Fibroblast of lung (primary cell): Measurements from ENCODE around the gene CALHM5. TPM values are rescaled to one million over a fixed set of nuclear protein-coding genes. Genes with fewer than 3 reads are reported as not detected.

Source experiments
- DNase-seq, 2 donors: peaks; one replicate each; pipeline versions ENCODE4 v3.0.0 to v3.0.0-alpha.2; 2010; ENCODE audit warnings: low read depth in 2 of 2
- H2AFZ ChIP-seq: 2 replicates; pipeline ENCODE4 v1.5.1; 2012; ENCODE audit warnings: low read length, control low read depth, inconsistent platforms
- H3K27ac ChIP-seq: 2 replicates; pipeline ENCODE4 v1.5.1; 2011; ENCODE audit warnings: low read length, control low read depth; ENCODE audit not compliant: insufficient read depth
- H3K27me3 ChIP-seq: 2 replicates; pipeline ENCODE4 v1.5.1; 2011; ENCODE audit warnings: mild to moderate bottlenecking, low read length; ENCODE audit not compliant: control insufficient read depth, insufficient read depth
- H3K36me3 ChIP-seq: 2 replicates; pipeline ENCODE4 v1.5.1; 2011; ENCODE audit warnings: low read length; ENCODE audit not compliant: control insufficient read depth, insufficient read depth
- H3K4me1 ChIP-seq: 2 replicates; pipeline ENCODE4 v1.5.1; 2011; ENCODE audit warnings: low read length; ENCODE audit not compliant: control insufficient read depth, insufficient read depth; ENCODE audit errors: extremely low read depth
- H3K4me2 ChIP-seq: 2 replicates; pipeline ENCODE4 v1.5.1; 2011; ENCODE audit warnings: low read length, control low read depth; ENCODE audit not compliant: insufficient read depth; ENCODE audit errors: extremely low read depth
- H3K4me3 ChIP-seq, 4 experiments: fragments of 200-600 bp in 1 of 4; sonication (generic) in 1 of 4; replicated peaks in 1 of 4; 2 replicates each; pipeline ENCODE4 v1.5.1; 2011 to 2016; ENCODE audit warnings: low read length in 4 of 4, low read depth in 3 of 4, mild to moderate bottlenecking in 3 of 4, control low read depth in 2 of 4, inconsistent platforms in 1 of 4, mixed read lengths in 1 of 4; ENCODE audit not compliant: insufficient read depth in 1 of 4; ENCODE audit errors: control extremely low read depth in 1 of 4
- H3K79me2 ChIP-seq: 2 replicates; pipeline ENCODE4 v1.5.1; 2012; ENCODE audit warnings: mild to moderate bottlenecking, low read length, inconsistent platforms; ENCODE audit not compliant: control insufficient read depth, insufficient read depth
- H3K9ac ChIP-seq: 2 replicates; pipeline ENCODE4 v1.5.1; 2011; ENCODE audit warnings: mild to moderate bottlenecking, low read length, control low read depth; ENCODE audit not compliant: insufficient read depth
- H3K9me3 ChIP-seq: 2 replicates; pipeline ENCODE4 v1.5.1; 2012; ENCODE audit warnings: low read depth, low read length; ENCODE audit not compliant: control insufficient read depth, insufficient read depth
- H4K20me1 ChIP-seq: 2 replicates; pipeline ENCODE4 v1.5.1; 2011; ENCODE audit warnings: low read length; ENCODE audit not compliant: control insufficient read depth, insufficient read depth; ENCODE audit errors: extremely low read depth
- EZH2 ChIP-seq: IDR thresholded peaks from 2 replicates; pipeline ENCODE4 v1.5.1; 2012; ENCODE audit warnings: low read length, control low read depth, mild to moderate bottlenecking; ENCODE audit errors: missing control alignments
- polyA plus RNA-seq, 2 donors: library from polyadenylated mRNA; depleted of rRNA in 1 of 2; stranded (reverse) in 1 of 2; unstranded in 1 of 2; fragments of >200 nt; gene quantifications; 2 replicates each; pipeline ENCODE4 v1.2.1, GENCODE V29; 2011 to 2012; ENCODE audit warnings: missing spikeins in 1 of 2
- total RNA-seq: library from RNA; depleted of rRNA; stranded (reverse); fragments of >200 nt; gene quantifications from 2 replicates; pipeline ENCODE4 v1.2.1, GENCODE V29; 2014
- TF ChIP-seq, protein P1 (sequence below), 2 donors: IDR thresholded peaks in 1 of 2; conservative IDR thresholded peaks in 1 of 2; 1 replicate in 1 of 2; 2 replicates in 1 of 2; pipeline ENCODE4 v1.5.1; 2011 to 2012; ENCODE audit warnings: low read length in 2 of 2, control low read depth in 1 of 2, inconsistent platforms in 1 of 2, low read depth in 1 of 2, mild to moderate bottlenecking in 1 of 2

The CALHM5 gene
- total and polyA plus RNA-seq, 2 donors (not counting 1 experiment from before 2014, with no cell fraction given), result 4.1 to 8.3 TPM

DNA sequence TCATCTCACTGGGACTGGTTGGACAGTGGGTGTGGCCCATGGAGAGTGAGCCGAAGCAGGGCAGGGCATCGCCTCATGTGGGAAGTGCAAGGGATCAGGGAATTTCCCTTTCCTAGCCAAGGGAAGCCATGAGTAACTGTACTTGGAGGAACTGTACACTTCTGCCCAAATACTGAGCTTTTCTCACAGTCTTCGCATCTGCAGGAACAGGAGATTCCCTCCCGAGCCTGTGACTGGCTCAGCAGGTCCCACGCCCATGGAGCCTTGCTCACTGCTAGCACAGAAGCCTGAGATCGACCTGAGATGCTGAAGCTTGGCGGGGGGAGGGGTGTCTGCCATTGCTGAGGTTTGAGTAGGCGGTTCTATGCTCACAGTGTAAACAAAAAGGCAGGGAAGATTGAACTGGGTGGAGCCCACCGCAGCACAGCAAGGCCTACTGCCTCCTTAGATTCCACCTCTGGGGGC lies 10.4 kb upstream of the CALHM5 start:
- Histone ChIP-seq H3K79me2 (no peaks in the 10 kb centered on the region), H3K4me1 (no peaks in the 10 kb centered on the region), H3K9ac (no peak overlapping the region), H3K27me3 (no peaks in the 10 kb centered on the region), H2AFZ (no peak overlapping the region), H3K4me2 (no peak overlapping the region), H4K20me1 (no peaks in the 10 kb centered on the region), H3K27ac (no peak overlapping the region), H3K9me3 (no peaks in the 10 kb centered on the region), H3K36me3 (no peaks in the 10 kb centered on the region), H3K4me3 (no peak overlapping the region)
- no peak for TF ChIP-seq EZH2
- TF ChIP-seq, protein P1, sequence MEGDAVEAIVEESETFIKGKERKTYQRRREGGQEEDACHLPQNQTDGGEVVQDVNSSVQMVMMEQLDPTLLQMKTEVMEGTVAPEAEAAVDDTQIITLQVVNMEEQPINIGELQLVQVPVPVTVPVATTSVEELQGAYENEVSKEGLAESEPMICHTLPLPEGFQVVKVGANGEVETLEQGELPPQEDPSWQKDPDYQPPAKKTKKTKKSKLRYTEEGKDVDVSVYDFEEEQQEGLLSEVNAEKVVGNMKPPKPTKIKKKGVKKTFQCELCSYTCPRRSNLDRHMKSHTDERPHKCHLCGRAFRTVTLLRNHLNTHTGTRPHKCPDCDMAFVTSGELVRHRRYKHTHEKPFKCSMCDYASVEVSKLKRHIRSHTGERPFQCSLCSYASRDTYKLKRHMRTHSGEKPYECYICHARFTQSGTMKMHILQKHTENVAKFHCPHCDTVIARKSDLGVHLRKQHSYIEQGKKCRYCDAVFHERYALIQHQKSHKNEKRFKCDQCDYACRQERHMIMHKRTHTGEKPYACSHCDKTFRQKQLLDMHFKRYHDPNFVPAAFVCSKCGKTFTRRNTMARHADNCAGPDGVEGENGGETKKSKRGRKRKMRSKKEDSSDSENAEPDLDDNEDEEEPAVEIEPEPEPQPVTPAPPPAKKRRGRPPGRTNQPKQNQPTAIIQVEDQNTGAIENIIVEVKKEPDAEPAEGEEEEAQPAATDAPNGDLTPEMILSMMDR (conservative IDR thresholded peaks at IDR 0.05 in 1 of 2, IDR thresholded peaks at IDR 0.05 in 1 of 2; ENCODE audit: low read depth in 1 of 2, low read length in 2 of 2), result no peak
- peak; percentile 17 to 34 for DNase-seq

DNA sequence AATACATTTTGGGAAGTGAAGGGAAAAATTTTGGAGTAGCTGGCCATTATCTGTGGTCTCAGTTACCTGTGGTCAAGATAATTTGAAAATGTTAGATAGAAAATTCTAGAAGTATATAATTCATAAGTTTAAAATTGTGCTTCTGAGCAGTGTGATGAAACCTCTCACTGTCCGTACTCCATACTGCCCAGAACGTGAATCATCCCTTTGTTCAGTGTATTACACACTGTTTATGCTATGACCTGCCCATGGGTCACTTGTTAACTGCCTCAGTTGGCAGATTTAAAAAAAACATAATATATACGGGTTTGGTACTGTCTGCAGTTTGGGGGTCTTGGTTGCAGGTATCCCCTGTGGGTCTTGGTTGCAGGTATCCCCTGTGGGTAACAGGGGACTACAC lies 4.1 kb upstream of the CALHM5 start:
- Histone ChIP-seq H3K4me1 (no peaks in the 10 kb centered on the region), H3K4me2 (no peak overlapping the region), H2AFZ (no peak overlapping the region), H3K36me3 (no peaks in the 10 kb centered on the region), H3K9ac (no peak overlapping the region), H3K27ac (no peak overlapping the region), H3K4me3 (no peak overlapping the region), H4K20me1 (no peaks in the 10 kb centered on the region), H3K9me3 (no peaks in the 10 kb centered on the region), H3K79me2 (no peaks in the 10 kb centered on the region), H3K27me3 (no peaks in the 10 kb centered on the region)
- TF ChIP-seq EZH2, result no peak
- TF ChIP-seq, protein P1 (conservative IDR thresholded peaks at IDR 0.05 in 1 of 2, IDR thresholded peaks at IDR 0.05 in 1 of 2; ENCODE audit: low read depth in 1 of 2, low read length in 2 of 2), result no peak
- DNase-seq, result peak; percentile 38 to 54

DNA sequence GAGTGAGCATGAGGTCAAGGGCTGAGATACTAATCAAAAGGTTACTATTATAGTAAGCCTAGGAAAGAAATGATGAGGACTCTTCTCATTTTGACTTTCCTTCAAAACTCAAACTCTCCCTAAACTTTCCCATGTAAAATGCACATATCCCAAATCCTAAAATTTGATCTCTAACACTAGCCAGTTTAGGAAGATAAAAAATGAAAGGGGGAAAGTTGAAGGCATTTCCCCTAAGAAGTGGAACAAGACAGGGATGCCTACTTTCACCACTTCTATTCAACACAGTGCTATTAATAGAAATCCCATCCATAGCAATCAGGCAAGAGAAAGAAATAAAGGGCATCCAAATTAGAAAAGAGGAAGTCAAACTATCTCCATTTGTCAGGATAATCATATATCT lies 2.9 kb upstream of the CALHM5 start:
- Histone ChIP-seq H4K20me1 (no peaks in the 10 kb centered on the region), H3K4me2 (no peak overlapping the region), H3K27ac (no peak overlapping the region), H3K9me3 (no peaks in the 10 kb centered on the region), H3K9ac (no peak overlapping the region), H3K27me3 (no peaks in the 10 kb centered on the region), H3K79me2 (peaks cover 6% of the 10 kb centered on the region), H2AFZ (no peak overlapping the region), H3K4me3 (no peak overlapping the region), H3K4me1 (no peaks in the 10 kb centered on the region), H3K36me3 (no peaks in the 10 kb centered on the region)
- DNase-seq, result no peak
- TF ChIP-seq EZH2, result no peak
- TF ChIP-seq, protein P1 (conservative IDR thresholded peaks at IDR 0.05 in 1 of 2, IDR thresholded peaks at IDR 0.05 in 1 of 2; ENCODE audit: low read depth in 1 of 2, low read length in 2 of 2), result no peak
